Trophoblast cell (in vitro differentiated cells and primary cell): ENCODE results near the gene ASB7.
A peak's percentile ranks its signal among the peaks of the same experiment; 100 is the strongest.

Source experiments
- DNase-seq, 2 donors: peaks; one replicate each; pipeline ENCODE4 v3.0.0-alpha.2; 2016
- H2AFZ ChIP-seq: 2 replicates; pipeline ENCODE4 v1.6.1; 2013; ENCODE audit warnings: low read length, moderate library complexity, mild to moderate bottlenecking; ENCODE audit not compliant: insufficient read depth, poor library complexity
- H2AK5ac ChIP-seq: 2 replicates; pipeline ENCODE4 v1.6.1; 2013; ENCODE audit warnings: mild to moderate bottlenecking, low read length
- H2BK120ac ChIP-seq: 2 replicates; pipeline ENCODE4 v1.6.1; 2013; ENCODE audit warnings: low read length, mild to moderate bottlenecking, moderate library complexity; ENCODE audit not compliant: insufficient read depth, poor library complexity
- H2BK12ac ChIP-seq: 2 replicates; pipeline ENCODE4 v1.6.1; 2013; ENCODE audit warnings: mild to moderate bottlenecking, low read length, moderate library complexity
- H2BK5ac ChIP-seq: 2 replicates; pipeline ENCODE4 v1.6.1; 2013; ENCODE audit warnings: low read length, low read depth, moderate library complexity, mild to moderate bottlenecking; ENCODE audit not compliant: poor library complexity
- H3K14ac ChIP-seq: 2 replicates; pipeline ENCODE4 v1.6.1; 2013; ENCODE audit warnings: mild to moderate bottlenecking, low read length
- H3K18ac ChIP-seq: 2 replicates; pipeline ENCODE4 v1.6.1; 2013; ENCODE audit warnings: mild to moderate bottlenecking, low read length
- H3K23ac ChIP-seq: 2 replicates; pipeline ENCODE4 v1.6.1; 2013; ENCODE audit warnings: low read length
- H3K27ac ChIP-seq: 2 replicates; pipeline ENCODE4 v1.5.1; 2013; ENCODE audit warnings: low read depth, mild to moderate bottlenecking, inconsistent platforms, low read length, moderate library complexity
- H3K27me3 ChIP-seq: 2 replicates; pipeline ENCODE4 v1.6.1; 2013; ENCODE audit warnings: inconsistent platforms, mild to moderate bottlenecking, low read length, moderate library complexity; ENCODE audit not compliant: insufficient read depth
- H3K36me3 ChIP-seq, 2 experiments: 1 replicate in 1 of 2; 2 replicates in 1 of 2; pipeline ENCODE4 v1.6.1; 2013; ENCODE audit warnings: low read length in 2 of 2, mild to moderate bottlenecking in 2 of 2, moderate library complexity in 1 of 2; ENCODE audit not compliant: insufficient read depth in 2 of 2, control insufficient read depth in 1 of 2
- H3K4ac ChIP-seq: 2 replicates; pipeline ENCODE4 v1.6.1; 2013; ENCODE audit warnings: low read depth, mild to moderate bottlenecking, low read length, moderate library complexity
- H3K4me1 ChIP-seq, 2 experiments: 1 replicate in 1 of 2; 2 replicates in 1 of 2; pipeline ENCODE4 v1.6.1; 2013; ENCODE audit warnings: low read length in 2 of 2, mild to moderate bottlenecking in 2 of 2, moderate library complexity in 1 of 2; ENCODE audit not compliant: insufficient read depth in 2 of 2, control insufficient read depth in 1 of 2
- H3K4me2 ChIP-seq: 2 replicates; pipeline ENCODE4 v1.6.1; 2013; ENCODE audit warnings: inconsistent platforms, mild to moderate bottlenecking, low read length, moderate library complexity
- H3K4me3 ChIP-seq: 2 replicates; pipeline ENCODE4 v1.5.1; 2013; ENCODE audit warnings: mild to moderate bottlenecking, low read depth, low read length, inconsistent platforms
- H3K79me1 ChIP-seq: one replicate; pipeline ENCODE4 v1.6.1; 2013; ENCODE audit warnings: low read length
- H3K79me2 ChIP-seq: 2 replicates; pipeline ENCODE4 v1.6.1; 2013; ENCODE audit warnings: low read length, mild to moderate bottlenecking; ENCODE audit not compliant: control insufficient read depth, insufficient read depth, poor library complexity
- H3K9ac ChIP-seq: 2 replicates; pipeline ENCODE4 v1.6.1; 2013; ENCODE audit warnings: mild to moderate bottlenecking, low read length
- H3K9me3 ChIP-seq: 2 replicates; pipeline ENCODE4 v1.6.1; 2013; ENCODE audit warnings: low read depth, mild to moderate bottlenecking, control low read depth, inconsistent platforms, low read length; ENCODE audit not compliant: insufficient read depth
- H4K12ac ChIP-seq: 2 replicates; pipeline ENCODE4 v1.6.1; 2013; ENCODE audit warnings: low read depth, mild to moderate bottlenecking, low read length, moderate library complexity
- H4K8ac ChIP-seq: 2 replicates; pipeline ENCODE4 v1.6.1; 2013; ENCODE audit warnings: low read depth, mild to moderate bottlenecking, low read length, moderate library complexity
- H4K91ac ChIP-seq: one replicate; pipeline ENCODE4 v1.6.1; 2013; ENCODE audit warnings: low read depth, mild to moderate bottlenecking, low read length, moderate library complexity
- WGBS: extraction: QIAGEN DNeasy Blood & Tissue Kit; methylation state at CpG from one replicate; pipeline ENCODE4 v1.1.7; 2013; ENCODE audit warnings: missing lambda C conversion rate; ENCODE audit not compliant: insufficient read length, insufficient coverage; ENCODE audit errors: extremely low coverage; 5-methylcytosine and 5-hydroxymethylcytosine counted together

ASB7 gene

DNA sequence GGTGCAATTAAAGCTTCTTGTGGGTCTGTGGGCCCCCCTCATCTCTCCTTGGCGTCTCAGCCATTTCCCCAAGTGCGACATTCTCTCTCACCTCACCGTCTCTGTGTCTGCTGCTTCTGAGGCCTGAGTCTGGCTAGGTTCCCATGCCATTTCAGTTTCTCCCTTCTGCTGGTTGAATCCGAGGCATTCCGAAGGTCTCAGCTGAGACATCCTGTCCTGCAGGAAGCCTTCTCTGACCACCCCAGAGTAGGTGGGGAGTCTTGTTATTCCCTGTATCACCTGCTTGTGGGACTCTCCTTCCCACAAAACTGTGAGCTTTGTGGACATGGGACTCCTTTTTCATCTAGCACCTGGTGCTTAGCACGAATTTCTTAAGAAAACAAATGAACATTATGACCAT lies 78.3 kb downstream of the ASB7 start:
- H2BK12ac ChIP-seq: no peak overlapping the region
- no peak overlapping the region for H4K91ac ChIP-seq
- no peaks in the 10 kb centered on the region for H3K79me2 ChIP-seq
- H4K12ac ChIP-seq: no peak overlapping the region
- no peak overlapping the region for H3K4me2 ChIP-seq
- no peak overlapping the region for H2BK120ac ChIP-seq
- no peaks in the 10 kb centered on the region for H3K4me1 ChIP-seq
- H3K18ac ChIP-seq: no peak overlapping the region
- no peaks in the 10 kb centered on the region for H3K36me3 ChIP-seq
- H2AK5ac ChIP-seq: no peak overlapping the region
- H2BK5ac ChIP-seq: no peak overlapping the region
- no peak overlapping the region for H3K9ac ChIP-seq
- WGBS: no CpG with 5 or more reads among the region's 6 CpGs
- H3K27ac ChIP-seq: no peak overlapping the region
- no peak overlapping the region for H3K23ac ChIP-seq
- peak in 1 of 2 donors; percentile 47 for DNase-seq
- H3K79me1 ChIP-seq: no peaks in the 10 kb centered on the region
- no peak overlapping the region for H3K4me3 ChIP-seq
- no peak overlapping the region for H3K4ac ChIP-seq
- no peak overlapping the region for H3K14ac ChIP-seq
- H2AFZ ChIP-seq: no peak overlapping the region
- H3K9me3 ChIP-seq: peaks cover 3% of the 10 kb centered on the region
- H3K27me3 ChIP-seq: no peaks in the 10 kb centered on the region
- no peak overlapping the region for H4K8ac ChIP-seq

DNA sequence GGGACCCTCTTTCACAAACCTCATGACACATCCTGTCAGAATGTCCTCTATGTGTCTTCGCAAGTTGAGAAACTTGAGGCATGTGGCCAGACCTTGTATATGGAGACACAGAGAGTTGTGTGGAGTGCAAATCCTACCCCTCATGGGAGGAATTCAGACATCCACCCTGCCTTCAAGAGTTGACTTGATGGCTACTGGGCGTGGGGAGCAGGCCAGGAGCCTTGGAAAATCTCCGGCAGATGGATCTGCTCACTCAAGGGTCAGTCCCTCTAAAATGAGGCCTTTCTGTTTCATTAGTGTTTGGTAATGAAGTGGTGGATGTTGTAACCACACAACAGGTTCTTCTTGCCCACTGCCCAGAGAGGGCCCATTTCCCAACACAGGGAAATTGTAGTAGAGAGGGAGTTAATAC lies 79.0 kb downstream of the ASB7 start:
- H3K27me3 ChIP-seq: no peaks in the 10 kb centered on the region
- no peak overlapping the region for H3K23ac ChIP-seq
- no peak overlapping the region for H3K27ac ChIP-seq
- no CpG with 5 or more reads among the region's 3 CpGs for WGBS
- H3K4me1 ChIP-seq: no peaks in the 10 kb centered on the region
- H3K36me3 ChIP-seq: no peaks in the 10 kb centered on the region
- H2AK5ac ChIP-seq: no peak overlapping the region
- H4K12ac ChIP-seq: no peak overlapping the region
- no peak overlapping the region for H2BK5ac ChIP-seq
- H3K9ac ChIP-seq: no peak overlapping the region
- no peak overlapping the region for H3K4ac ChIP-seq
- H3K4me2 ChIP-seq: no peak overlapping the region
- no peak overlapping the region for H2BK120ac ChIP-seq
- peaks cover 3% of the 10 kb centered on the region for H3K9me3 ChIP-seq
- H3K79me1 ChIP-seq: no peaks in the 10 kb centered on the region
- no peak overlapping the region for H3K14ac ChIP-seq
- no peak overlapping the region for H2AFZ ChIP-seq
- H3K4me3 ChIP-seq: no peak overlapping the region
- no peak overlapping the region for H3K18ac ChIP-seq
- H4K91ac ChIP-seq: no peak overlapping the region
- no peaks in the 10 kb centered on the region for H3K79me2 ChIP-seq
- DNase-seq: peak; percentile 35 to 77
- no peak overlapping the region for H4K8ac ChIP-seq
- H2BK12ac ChIP-seq: no peak overlapping the region

DNA sequence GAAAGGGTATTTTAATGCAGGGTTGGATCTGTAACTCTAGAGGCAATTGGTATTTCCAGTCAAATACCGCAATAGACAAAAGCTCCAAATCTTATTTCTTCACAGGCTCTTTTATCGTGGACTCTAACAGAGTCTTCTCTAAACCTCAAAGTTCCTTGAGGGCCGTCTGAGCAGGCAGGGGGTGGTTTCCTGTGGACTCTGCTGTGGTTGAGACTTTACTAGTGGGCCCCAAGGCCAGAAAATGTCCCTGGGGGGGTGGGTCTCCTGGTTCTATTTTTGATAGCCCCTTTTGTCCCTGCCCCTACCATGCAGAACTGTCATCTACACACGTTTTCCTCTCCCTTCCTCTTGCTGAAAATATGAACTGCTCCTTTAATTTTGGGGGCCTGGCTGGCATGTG lies 80.1 kb downstream of the ASB7 start:
- no peak overlapping the region for H3K23ac ChIP-seq
- no peak overlapping the region for H2BK5ac ChIP-seq
- H3K27me3 ChIP-seq: no peaks in the 10 kb centered on the region
- no peak overlapping the region for H2AFZ ChIP-seq
- H3K36me3 ChIP-seq: no peaks in the 10 kb centered on the region
- H3K14ac ChIP-seq: no peak overlapping the region
- H3K79me2 ChIP-seq: no peaks in the 10 kb centered on the region
- H3K9ac ChIP-seq: no peak overlapping the region
- no peak overlapping the region for H2BK12ac ChIP-seq
- no peak overlapping the region for H3K4me2 ChIP-seq
- H2BK120ac ChIP-seq: no peak overlapping the region
- peaks cover 3% of the 10 kb centered on the region for H3K9me3 ChIP-seq
- H2AK5ac ChIP-seq: no peak overlapping the region
- no peak overlapping the region for H3K27ac ChIP-seq
- H3K4me3 ChIP-seq: no peak overlapping the region
- H4K91ac ChIP-seq: no peak overlapping the region
- DNase-seq: no peak
- no peak overlapping the region for H3K4ac ChIP-seq
- H4K12ac ChIP-seq: no peak overlapping the region
- no peak overlapping the region for H4K8ac ChIP-seq
- no peak overlapping the region for H3K18ac ChIP-seq
- WGBS: no CpG with 5 or more reads among the region's 4 CpGs
- H3K79me1 ChIP-seq: no peaks in the 10 kb centered on the region
- no peaks in the 10 kb centered on the region for H3K4me1 ChIP-seq

DNA sequence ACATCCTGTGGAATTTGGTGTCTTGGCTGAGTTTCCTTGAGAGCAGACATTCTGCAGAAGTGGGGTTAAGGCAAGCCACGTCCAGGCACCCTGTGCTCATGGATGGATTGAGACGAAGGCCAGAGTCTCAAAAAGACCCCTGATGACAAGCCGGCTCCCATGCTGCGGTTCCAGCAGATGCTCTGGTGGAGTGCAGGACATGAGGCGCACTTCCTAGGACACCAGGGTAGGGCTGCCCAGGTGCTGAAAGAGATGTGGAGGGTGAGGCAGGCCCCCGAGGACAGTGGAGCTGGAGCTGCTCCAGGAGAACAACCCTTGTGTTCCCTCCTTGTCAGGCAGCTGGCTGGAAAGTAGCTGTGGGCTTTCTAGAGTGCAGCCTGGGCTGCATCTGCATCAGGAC lies 81.0 kb downstream of the ASB7 start:
- Histone ChIP-seq H3K23ac (no peak overlapping the region), H3K9me3 (peaks cover 3% of the 10 kb centered on the region), H2BK5ac (no peak overlapping the region), H3K79me1 (no peaks in the 10 kb centered on the region), H2AFZ (no peak overlapping the region), H4K12ac (no peak overlapping the region), H3K4me2 (no peak overlapping the region), H3K9ac (no peak overlapping the region), H2AK5ac (no peak overlapping the region), H2BK120ac (no peak overlapping the region), H3K4ac (no peak overlapping the region), H3K4me1 (peaks cover 5 to 6% of the 10 kb centered on the region in 2 experiments), H2BK12ac (no peak overlapping the region), H3K79me2 (no peaks in the 10 kb centered on the region), H3K27ac (no peak overlapping the region), H4K8ac (no peak overlapping the region), H3K18ac (no peak overlapping the region), H4K91ac (no peak overlapping the region), H3K36me3 (no peaks in the 10 kb centered on the region), H3K14ac (no peak overlapping the region), H3K4me3 (no peak overlapping the region), H3K27me3 (no peaks in the 10 kb centered on the region)
- no CpG with 5 or more reads among the region's 6 CpGs for WGBS
- DNase-seq: no peak
